ENCODE measurements around the gene DOCK8.
"Not testable (repeated sequence)": the region's sequence is repeated elsewhere in the genome, so short reads cannot be mapped to it uniquely, and the experiment has no call there.

GRCh38 chr9:199601-200000 is 15.1 kb upstream of the DOCK8 start:
- TF ChIP-seq CTCF, POLR2A (IDR thresholded peaks at IDR 0.05): not testable (repeated sequence)
